GM12891 (cell line): ENCODE results near the gene GPRC5A.

Experiments
- POLR2A ChIP-seq: IDR thresholded peaks from 2 replicates; pipeline ENCODE4 v1.6.1; 2011; ENCODE audit warnings: low read depth, low read length, control low read depth
- POLR2AphosphoS5 ChIP-seq: IDR thresholded peaks from 2 replicates; pipeline ENCODE4 v1.6.1; 2011; ENCODE audit warnings: low read depth, low read length, control low read depth
- SPI1 ChIP-seq: IDR thresholded peaks from 2 replicates; pipeline ENCODE4 v1.6.1; 2011; ENCODE audit warnings: low read depth, low read length, control low read depth
- TAF1 ChIP-seq: IDR thresholded peaks from 2 replicates; pipeline ENCODE4 v1.6.1; 2011; ENCODE audit warnings: low read depth, low read length, control low read depth

DNA sequence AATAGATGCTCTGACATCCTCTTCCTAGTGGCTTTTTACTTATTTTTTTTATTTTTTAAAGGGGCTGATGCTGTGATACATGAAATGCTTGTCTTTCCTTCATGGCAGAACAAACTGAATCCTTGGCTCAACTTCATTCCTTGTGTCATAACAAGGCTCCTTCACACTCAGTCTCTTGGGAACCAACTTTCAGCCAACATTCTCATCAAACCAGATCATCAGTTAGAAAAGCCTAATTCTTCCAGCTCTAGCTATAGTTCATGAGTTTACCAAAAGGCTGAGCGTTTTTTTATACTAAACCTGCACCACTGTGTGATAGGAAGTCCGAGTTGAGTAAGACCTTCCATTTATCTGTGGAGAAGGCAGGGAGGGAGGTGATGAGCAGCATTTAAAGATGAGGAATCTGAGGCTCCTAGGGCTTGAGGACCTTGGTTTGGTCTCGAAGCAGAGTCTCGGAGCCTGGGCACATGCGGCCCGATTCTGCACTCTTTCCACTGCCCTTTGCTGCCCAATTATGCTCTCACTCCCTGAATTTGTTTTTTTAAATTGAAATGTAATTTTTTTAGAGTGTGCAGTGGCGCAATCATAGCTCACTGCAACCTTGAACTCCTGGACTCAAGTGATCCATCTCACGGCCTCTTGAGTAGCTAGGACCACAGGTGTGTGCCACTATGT, 52.4 kb downstream of the GPRC5A start:
- no peak for TF ChIP-seq POLR2A
- no peak for TF ChIP-seq POLR2AphosphoS5
- TF ChIP-seq TAF1: no peak
- TF ChIP-seq SPI1: no peak
